Liver (tissue), 9 donors: ENCODE results near the gene OSBPL10. TPM values are rescaled to one million over a fixed set of nuclear protein-coding genes. Genes with fewer than 3 reads are reported as not detected.

ENCODE experiments used
- DNase-seq: peaks from one replicate; pipeline ENCODE4 v3.0.0-alpha.2; 2017; ENCODE audit warnings: low spot score
- H3K27ac ChIP-seq, 2 donors: one replicate each; pipeline ENCODE4 v1.7.0; 2013; ENCODE audit warnings: inconsistent platforms in 2 of 2, low read length in 2 of 2, control low read depth in 1 of 2, low read depth in 1 of 2, mild to moderate bottlenecking in 1 of 2
- H3K27me3 ChIP-seq, 4 donors: one replicate each; pipeline versions ENCODE4 v1.6.1 to v1.7.0; 2013; ENCODE audit warnings: low read length in 3 of 4, inconsistent platforms in 1 of 4, mild to moderate bottlenecking in 1 of 4, moderate library complexity in 1 of 4; ENCODE audit not compliant: control insufficient read depth in 4 of 4, insufficient read depth in 4 of 4
- H3K36me3 ChIP-seq, 4 donors: one replicate each; pipeline versions ENCODE4 v1.6.1 to v1.7.0; 2013; ENCODE audit warnings: low read length in 3 of 4, mild to moderate bottlenecking in 3 of 4, low read depth in 1 of 4, moderate library complexity in 1 of 4; ENCODE audit not compliant: control insufficient read depth in 4 of 4, insufficient read depth in 3 of 4
- H3K4me1 ChIP-seq, 4 donors: one replicate each; pipeline versions ENCODE4 v1.6.1 to v1.7.0; 2013; ENCODE audit warnings: low read length in 3 of 4, mild to moderate bottlenecking in 3 of 4, moderate library complexity in 1 of 4; ENCODE audit not compliant: control insufficient read depth in 4 of 4, insufficient read depth in 4 of 4
- H3K4me3 ChIP-seq, 3 donors: one replicate each; pipeline versions ENCODE4 v1.6.1 to v1.7.0; 2013; ENCODE audit warnings: low read length in 3 of 3, control low read depth in 1 of 3, low read depth in 1 of 3, mild to moderate bottlenecking in 1 of 3
- H3K9ac ChIP-seq, 2 donors: one replicate each; pipeline ENCODE4 v1.7.0; 2013; ENCODE audit warnings: low read length in 2 of 2, mild to moderate bottlenecking in 2 of 2, moderate library complexity in 2 of 2, control low read depth in 1 of 2, low read depth in 1 of 2
- H3K9me3 ChIP-seq, 4 donors: one replicate each; pipeline versions ENCODE4 v1.6.1 to v1.7.0; 2013; ENCODE audit warnings: low read length in 3 of 4; ENCODE audit not compliant: control insufficient read depth in 4 of 4
- EGR1 ChIP-seq, 2 donors: IDR thresholded peaks; 2 replicates each; pipeline ENCODE4 v1.6.1; 2016 to 2018; ENCODE audit warnings: antibody characterized with exemption in 2 of 2, low read depth in 2 of 2
- FOXA1 ChIP-seq: IDR thresholded peaks from 2 replicates; pipeline ENCODE4 v1.6.1; 2016; ENCODE audit warnings: antibody characterized with exemption
- GABPA ChIP-seq, 2 donors: IDR thresholded peaks in 1 of 2; conservative IDR thresholded peaks in 1 of 2; 2 replicates each; pipeline ENCODE4 v1.6.1; 2016; ENCODE audit warnings: antibody characterized with exemption in 2 of 2, mild to moderate bottlenecking in 1 of 2, moderate library complexity in 1 of 2
- HNF4A ChIP-seq, 2 donors: conservative IDR thresholded peaks; 2 replicates each; pipeline ENCODE4 v1.6.1; 2016; ENCODE audit warnings: antibody characterized with exemption in 2 of 2, mild to moderate bottlenecking in 2 of 2
- HNF4G ChIP-seq: IDR thresholded peaks from 2 replicates; pipeline ENCODE4 v1.6.1; 2016; ENCODE audit warnings: antibody characterized with exemption
- JUND ChIP-seq, 2 donors: IDR thresholded peaks; 2 replicates each; pipeline ENCODE4 v1.6.1; 2016; ENCODE audit warnings: antibody characterized with exemption in 2 of 2
- NR2F2 ChIP-seq: IDR thresholded peaks from 2 replicates; pipeline ENCODE4 v1.6.1; 2016; ENCODE audit warnings: antibody characterized with exemption
- RAD21 ChIP-seq, 2 donors: IDR thresholded peaks; 2 replicates each; pipeline ENCODE4 v1.6.1; 2016; ENCODE audit warnings: antibody characterized with exemption in 2 of 2, mild to moderate bottlenecking in 2 of 2
- REST ChIP-seq: IDR thresholded peaks from 2 replicates; pipeline ENCODE4 v1.6.1; 2016; ENCODE audit warnings: antibody characterized with exemption, mild to moderate bottlenecking
- RXRA ChIP-seq, 2 donors: IDR thresholded peaks; 2 replicates each; pipeline ENCODE4 v1.6.1; 2017 to 2018; ENCODE audit warnings: antibody characterized with exemption in 2 of 2, mild to moderate bottlenecking in 1 of 2
- SP1 ChIP-seq: IDR thresholded peaks from 2 replicates; pipeline ENCODE4 v1.6.1; 2018; ENCODE audit warnings: antibody characterized with exemption, mild to moderate bottlenecking
- TAF1 ChIP-seq: conservative IDR thresholded peaks from 2 replicates; pipeline ENCODE4 v1.6.1; 2016; ENCODE audit warnings: antibody characterized with exemption, mild to moderate bottlenecking
- YY1 ChIP-seq: IDR thresholded peaks from 2 replicates; pipeline ENCODE4 v1.6.1; 2016; ENCODE audit warnings: antibody characterized with exemption, mild to moderate bottlenecking
- WGBS: extraction: QIAGEN DNeasy Blood & Tissue Kit; methylation state at CpG from one replicate; pipeline ENCODE4 v1.1.7; 2013; 5-methylcytosine and 5-hydroxymethylcytosine counted together
- polyA plus RNA-seq, 2 donors: library from polyadenylated mRNA; stranded (reverse) in 1 of 2; unstranded in 1 of 2; fragments of 200-250 nt in 1 of 2; fragments of >200 nt in 1 of 2; fragmentation: Nextera tagmentation in 1 of 2; extraction: Ambion mirVana in 1 of 2; gene quantifications; one replicate each; pipeline versions ENCODE4 v1.2.1 to v1.2.3, GENCODE V29; 2013 to 2015
- total RNA-seq, 2 donors: library from RNA; depleted of rRNA; stranded (reverse); fragments of >200 nt; gene quantifications; one replicate each; pipeline ENCODE4 v1.2.3, GENCODE V29; 2014
- TF ChIP-seq, protein P1 (sequence below): IDR thresholded peaks from 2 replicates; pipeline ENCODE4 v1.6.1; 2016; ENCODE audit warnings: antibody characterized with exemption
- donor health status: healthy.
- donor health status: healthy.
- donor health status: healthy.
- donor health status: healthy.
- donor health status: healthy.

Gene OSBPL10
- total and polyA plus RNA-seq, 4 donors, result 0.75 to 4.0 (median 1.7) TPM

GRCh38 chr3:31839144-31839917, 141.7 kb downstream of the OSBPL10 start:
- Histone ChIP-seq H3K27me3 (no peaks in the 10 kb centered on the region), H3K36me3 (no peaks in the 10 kb centered on the region), H3K27ac (no peak overlapping the region), H3K9ac (no peak overlapping the region), H3K4me1 (no peaks in the 10 kb centered on the region), H3K4me3 (no peak overlapping the region), H3K9me3 (no peaks in the 10 kb centered on the region)
- no peak for DNase-seq
- WGBS, result 84% methylated on average over 2 of the region's 2 CpGs
- TF ChIP-seq SP1 (no peak), NR2F2 (no peak), EGR1 (IDR thresholded peaks at IDR 0.05; ENCODE audit: low read depth in 2 of 2) (no peak), GABPA (IDR thresholded peaks at IDR 0.05 in 1 of 2, conservative IDR thresholded peaks at IDR 0.05 in 1 of 2) (no peak), TAF1 (no peak), RAD21 (IDR thresholded peaks at IDR 0.05) (no peak), FOXA1 (no peak), HNF4A (conservative IDR thresholded peaks at IDR 0.05) (no peak), JUND (IDR thresholded peaks at IDR 0.05) (no peak), RXRA (IDR thresholded peaks at IDR 0.05) (no peak)
- TF ChIP-seq, protein P1, sequence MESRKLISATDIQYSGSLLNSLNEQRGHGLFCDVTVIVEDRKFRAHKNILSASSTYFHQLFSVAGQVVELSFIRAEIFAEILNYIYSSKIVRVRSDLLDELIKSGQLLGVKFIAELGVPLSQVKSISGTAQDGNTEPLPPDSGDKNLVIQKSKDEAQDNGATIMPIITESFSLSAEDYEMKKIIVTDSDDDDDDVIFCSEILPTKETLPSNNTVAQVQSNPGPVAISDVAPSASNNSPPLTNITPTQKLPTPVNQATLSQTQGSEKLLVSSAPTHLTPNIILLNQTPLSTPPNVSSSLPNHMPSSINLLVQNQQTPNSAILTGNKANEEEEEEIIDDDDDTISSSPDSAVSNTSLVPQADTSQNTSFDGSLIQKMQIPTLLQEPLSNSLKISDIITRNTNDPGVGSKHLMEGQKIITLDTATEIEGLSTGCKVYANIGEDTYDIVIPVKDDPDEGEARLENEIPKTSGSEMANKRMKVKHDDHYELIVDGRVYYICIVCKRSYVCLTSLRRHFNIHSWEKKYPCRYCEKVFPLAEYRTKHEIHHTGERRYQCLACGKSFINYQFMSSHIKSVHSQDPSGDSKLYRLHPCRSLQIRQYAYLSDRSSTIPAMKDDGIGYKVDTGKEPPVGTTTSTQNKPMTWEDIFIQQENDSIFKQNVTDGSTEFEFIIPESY, result no peak

DNA sequence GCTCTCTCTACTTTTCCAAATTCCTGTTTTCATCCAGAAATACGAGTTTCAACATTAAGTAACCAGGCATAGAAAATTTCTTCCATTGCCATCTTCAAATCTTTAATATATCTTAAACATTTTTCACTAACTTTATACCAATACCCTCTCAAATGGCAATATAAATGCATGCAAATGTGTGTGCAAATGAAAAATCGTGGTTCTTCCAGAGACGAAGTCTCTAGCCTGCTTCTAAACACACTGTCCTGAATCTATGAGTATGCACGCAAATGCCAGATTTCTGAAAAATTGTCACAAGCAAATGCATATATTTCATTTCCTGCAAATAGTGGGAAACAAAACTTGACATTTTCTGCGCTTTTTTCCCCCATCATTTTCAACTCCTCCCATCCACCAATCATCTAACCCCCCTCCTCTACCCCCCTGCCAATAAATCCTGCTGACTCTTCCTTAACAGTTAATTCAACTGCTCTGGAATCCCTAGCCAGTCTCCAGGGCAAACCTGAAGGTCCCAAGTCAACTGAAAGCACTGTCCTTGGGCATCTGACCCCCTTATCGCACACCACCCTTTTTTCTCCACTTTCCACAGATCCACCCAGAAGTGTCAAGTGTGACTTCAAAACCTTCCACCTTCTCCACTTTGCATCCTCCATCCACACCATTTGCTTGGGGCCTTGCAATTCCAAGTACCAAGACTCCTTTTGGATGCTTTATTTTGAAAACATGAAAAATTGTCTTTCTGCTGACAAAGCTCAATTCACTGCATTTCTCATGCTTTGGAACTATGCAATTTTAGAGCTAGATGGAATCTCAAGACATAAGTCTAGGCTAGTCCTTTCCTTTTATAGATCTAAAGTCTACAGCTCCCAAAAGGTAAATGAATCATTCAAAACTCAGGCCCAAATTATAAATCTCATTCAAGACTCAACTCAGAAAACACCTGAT, 144.7 kb downstream of the OSBPL10 start:
- H3K27me3 ChIP-seq, result no peaks in the 10 kb centered on the region
- DNase-seq, result no peak
- no peak overlapping the region for H3K27ac ChIP-seq
- WGBS, result 79% methylated on average over 6 of the region's 6 CpGs
- H3K9me3 ChIP-seq, result no peaks in the 10 kb centered on the region
- H3K4me3 ChIP-seq, result no peak overlapping the region
- no peaks in the 10 kb centered on the region for H3K4me1 ChIP-seq
- H3K36me3 ChIP-seq, result no peaks in the 10 kb centered on the region
- TF ChIP-seq, protein P1, result no peak
- no peak for TF ChIP-seq NR2F2
- no peak for TF ChIP-seq FOXA1
- no peak for TF ChIP-seq JUND (IDR thresholded peaks at IDR 0.05)
- TF ChIP-seq EGR1 (IDR thresholded peaks at IDR 0.05; ENCODE audit: low read depth in 2 of 2), result no peak
- no peak for TF ChIP-seq TAF1
- TF ChIP-seq YY1, result no peak
- no peak for TF ChIP-seq HNF4G
- TF ChIP-seq GABPA (IDR thresholded peaks at IDR 0.05 in 1 of 2, conservative IDR thresholded peaks at IDR 0.05 in 1 of 2), result no peak
- no peak for TF ChIP-seq REST
- TF ChIP-seq SP1, result no peak
- no peak overlapping the region for H3K9ac ChIP-seq
